GM18870 (cell line): ENCODE results near the gene SRPK3.

Source experiments
- ATAC-seq: cut with Tn5 transposase; IDR thresholded peaks from one replicate; pipeline ENCODE4 v1.9.1; 2021; ENCODE audit warnings: moderate library complexity; ENCODE audit not compliant: unreplicated experiment

The SRPK3 gene

GRCh38 chrX:153828723-153829548 lies 48.1 kb downstream of the SRPK3 start:
- ATAC-seq, result no peak

GRCh38 chrX:153829549-153829798 lies 48.6 kb downstream of the SRPK3 start:
- no peak for ATAC-seq

GRCh38 chrX:153829799-153830639 lies 49.2 kb downstream of the SRPK3 start, which contains the start of gene PDZD4:
Gene PDZD4 (minus strand): TSS chrX:153830544. CDS start chrX:153830298, 246 bp downstream.
- ATAC-seq, result no peak

GRCh38 chrX:153830640-153831428 lies 50.0 kb downstream of the SRPK3 start:
- ATAC-seq, result no peak

GRCh38 chrX:153831429-153832150 lies 50.7 kb downstream of the SRPK3 start:
- no peak for ATAC-seq

- ATAC-seq, result no peak
Measured at GRCh38 chrX:153832728-153833127, 51.9 kb downstream of the SRPK3 start.
